ENCODE measurements around the gene SPTY2D1.

DNA sequence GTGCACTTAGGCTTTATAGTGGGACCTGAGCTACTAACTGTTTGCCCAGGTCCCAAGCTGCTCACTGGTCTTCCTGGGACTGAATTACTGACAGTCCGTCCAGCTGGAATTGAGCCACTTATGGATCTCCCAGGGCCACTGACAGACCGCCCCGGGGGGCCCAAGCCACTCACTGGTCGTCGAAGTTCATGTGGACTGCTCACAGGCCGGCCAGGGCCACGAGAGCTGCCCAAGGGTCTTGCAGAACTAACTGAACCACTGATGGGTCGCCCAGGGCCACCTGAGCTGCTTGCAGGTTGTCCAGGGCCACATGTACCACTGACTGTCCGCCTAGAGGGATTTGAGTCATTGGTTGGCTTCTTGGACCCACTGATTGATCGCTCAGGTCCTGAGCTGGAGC is 19.5 kb downstream of the SPTY2D1 start:
- TF ChIP-seq, protein P1, sequence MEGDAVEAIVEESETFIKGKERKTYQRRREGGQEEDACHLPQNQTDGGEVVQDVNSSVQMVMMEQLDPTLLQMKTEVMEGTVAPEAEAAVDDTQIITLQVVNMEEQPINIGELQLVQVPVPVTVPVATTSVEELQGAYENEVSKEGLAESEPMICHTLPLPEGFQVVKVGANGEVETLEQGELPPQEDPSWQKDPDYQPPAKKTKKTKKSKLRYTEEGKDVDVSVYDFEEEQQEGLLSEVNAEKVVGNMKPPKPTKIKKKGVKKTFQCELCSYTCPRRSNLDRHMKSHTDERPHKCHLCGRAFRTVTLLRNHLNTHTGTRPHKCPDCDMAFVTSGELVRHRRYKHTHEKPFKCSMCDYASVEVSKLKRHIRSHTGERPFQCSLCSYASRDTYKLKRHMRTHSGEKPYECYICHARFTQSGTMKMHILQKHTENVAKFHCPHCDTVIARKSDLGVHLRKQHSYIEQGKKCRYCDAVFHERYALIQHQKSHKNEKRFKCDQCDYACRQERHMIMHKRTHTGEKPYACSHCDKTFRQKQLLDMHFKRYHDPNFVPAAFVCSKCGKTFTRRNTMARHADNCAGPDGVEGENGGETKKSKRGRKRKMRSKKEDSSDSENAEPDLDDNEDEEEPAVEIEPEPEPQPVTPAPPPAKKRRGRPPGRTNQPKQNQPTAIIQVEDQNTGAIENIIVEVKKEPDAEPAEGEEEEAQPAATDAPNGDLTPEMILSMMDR (conservative IDR thresholded peaks at IDR 0.05): no peak
- no peak for TF ChIP-seq ZFX (IDR thresholded peaks at IDR 0.05)

Data from C4-2B (cell line).